AG04450 (cell line): ENCODE data around the gene NRAP. TPM values are rescaled to one million over a fixed set of nuclear protein-coding genes. Genes with fewer than 3 reads are reported as not detected.

ENCODE experiments used
- CTCF ChIA-PET: fragments of 300-600, 350-600 bp; formaldehyde crosslinking; extraction: SDS; loops from one replicate; lab custom pipeline; 2022; ENCODE audit warnings: antibody characterized with exemption, inconsistent platforms; lab: Charles Lee
- POLR2A ChIA-PET: fragments of 350-600 bp; formaldehyde crosslinking; extraction: SDS; loops from one replicate; lab custom pipeline; 2021; ENCODE audit warnings: antibody characterized with exemption, inconsistent platforms; lab: Yijun Ruan, JAX
- DNase-seq: peaks from one replicate; pipeline ENCODE4 v3.0.0-alpha.2; 2011; ENCODE audit warnings: low read depth, low spot score
- H3K27ac ChIP-seq: one replicate; pipeline ENCODE4 v1.5.1; 2012; ENCODE audit warnings: low read depth, low read length, control low read depth
- H3K27me3 ChIP-seq: one replicate; pipeline ENCODE4 v1.6.0; 2012; ENCODE audit warnings: low read length; ENCODE audit not compliant: control insufficient read depth, insufficient read depth
- H3K4me3 ChIP-seq: 2 replicates; pipeline ENCODE4 v1.5.1; 2011; ENCODE audit warnings: mild to moderate bottlenecking, low read depth, low read length, control low read depth
- H3K9me3 ChIP-seq: 2 replicates; pipeline ENCODE4 v1.5.1; 2012; ENCODE audit warnings: low read length; ENCODE audit not compliant: control insufficient read depth, insufficient read depth
- CTCF ChIP-seq: IDR thresholded peaks from 2 replicates; pipeline ENCODE4 v1.5.1; 2011; ENCODE audit warnings: low read depth, low read length, control low read depth, inconsistent platforms
- polyA plus RNA-seq: library from polyadenylated mRNA; depleted of rRNA; stranded (reverse); fragments of >200 nt; gene quantifications from 2 replicates; pipeline ENCODE4 v1.2.3, GENCODE V29; 2011

The NRAP gene
- polyA plus RNA-seq, 1 experiment, result not detected

- Histone ChIP-seq H3K27me3 (no peaks in the 10 kb centered on the region), H3K9me3 (no peaks in the 10 kb centered on the region; the same call in 1 of the 2 replicates), H3K27ac (no peak overlapping the region), H3K4me3 (no peak overlapping the region)
- ChIA-PET POLR2A (no interaction called here), CTCF (no interaction called here)
- no peak for DNase-seq
- no peak for TF ChIP-seq CTCF
Observed at GRCh38 chr10:113604572-113604971, 59.3 kb downstream of the NRAP start.

GRCh38 chr10:113603057-113603777 lies 60.6 kb downstream of the NRAP start:
- no peak overlapping the region for H3K4me3 ChIP-seq
- no peak for TF ChIP-seq CTCF
- no peaks in the 10 kb centered on the region; the same call in 1 of the 2 replicates for H3K9me3 ChIP-seq
- no peaks in the 10 kb centered on the region for H3K27me3 ChIP-seq
- no peak for DNase-seq
- no peak overlapping the region for H3K27ac ChIP-seq
- ChIA-PET POLR2A (no interaction called here), CTCF (no interaction called here)

- ChIA-PET CTCF (no interaction called here), POLR2A (no interaction called here)
- H3K27me3 ChIP-seq, result no peaks in the 10 kb centered on the region
- H3K27ac ChIP-seq, result no peak overlapping the region
- TF ChIP-seq CTCF, result no peak
- no peak for DNase-seq
- no peak overlapping the region for H3K4me3 ChIP-seq
- H3K9me3 ChIP-seq, result no peaks in the 10 kb centered on the region; the same call in 1 of the 2 replicates
Observed at GRCh38 chr10:113600569-113600968, 63.3 kb downstream of the NRAP start.

GRCh38 chr10:113594652-113595051 lies 69.2 kb downstream of the NRAP start:
- no peak for TF ChIP-seq CTCF
- Histone ChIP-seq H3K4me3 (no peak overlapping the region), H3K27me3 (no peaks in the 10 kb centered on the region), H3K27ac (no peak overlapping the region), H3K9me3 (no peaks in the 10 kb centered on the region)
- DNase-seq, result no peak
- POLR2A ChIA-PET, result no interaction called here
- CTCF ChIA-PET, result no interaction called here

GRCh38 chr10:113592380-113592779 lies 71.5 kb downstream of the NRAP start:
- Histone ChIP-seq H3K4me3 (no peak overlapping the region), H3K27me3 (no peaks in the 10 kb centered on the region), H3K27ac (no peak overlapping the region), H3K9me3 (no peaks in the 10 kb centered on the region)
- no peak for DNase-seq
- ChIA-PET POLR2A (no interaction called here), CTCF (interaction anchor here (0.6 kb wide), 1 partner anchor 1455 kb away, joined by 5 read pairs; no protein-coding TSS in a partner anchor)
- no peak for TF ChIP-seq CTCF
